Measurements from ENCODE around the gene TRIO.
"Not testable (repeated sequence)": the region's sequence is repeated elsewhere in the genome, so short reads cannot be mapped to it uniquely, and the experiment has no call there.

TRIO gene

GRCh38 chr5:14383923-14384322 lies 240.8 kb downstream of the TRIO start:
- Histone ChIP-seq H4K20me1 (peaks cover 13% of the 10 kb centered on the region; the same call in 1 of the 2 replicates), H3K9ac (no peak overlapping the region), H3K36me3 (peaks cover 97% of the 10 kb centered on the region), H3K27me3 (no peaks in the 10 kb centered on the region), H3K27ac (no peak overlapping the region), H3K4me2 (no peak overlapping the region), H3K9me3 (no peaks in the 10 kb centered on the region), H3K4me1 (no peaks in the 10 kb centered on the region), H3K4me3 (no peak overlapping the region)
- no peak for TF ChIP-seq Cebpa-rat (IDR thresholded peaks at IDR 0.05)

- Histone ChIP-seq H3K9me3 (no peaks in the 10 kb centered on the region), H4K20me1 (peaks cover 17% of the 10 kb centered on the region; the same call in 1 of the 2 replicates), H3K9ac (no peak overlapping the region), H3K4me1 (no peaks in the 10 kb centered on the region), H3K36me3 (peaks cover 97% of the 10 kb centered on the region), H3K4me2 (no peak overlapping the region), H3K27ac (no peak overlapping the region), H3K27me3 (no peaks in the 10 kb centered on the region), H3K4me3 (no peak overlapping the region)
- TF ChIP-seq Cebpa-rat (IDR thresholded peaks at IDR 0.05): no peak
These were observed 241.9 kb downstream of the TRIO start for GRCh38 chr5:14385019-14385418.

GRCh38 chr5:14386884-14387624 lies 243.9 kb downstream of the TRIO start:
- H3K4me1 ChIP-seq: no peaks in the 10 kb centered on the region
- peaks cover 17% of the 10 kb centered on the region; the same call in 1 of the 2 replicates for H4K20me1 ChIP-seq
- H3K27me3 ChIP-seq: no peaks in the 10 kb centered on the region
- H3K36me3 ChIP-seq: peaks cover 95% of the 10 kb centered on the region
- H3K9ac ChIP-seq: no peak overlapping the region
- no peak overlapping the region for H3K4me2 ChIP-seq
- H3K27ac ChIP-seq: no peak overlapping the region
- no peak overlapping the region for H3K4me3 ChIP-seq
- peaks cover 8% of the 10 kb centered on the region for H3K9me3 ChIP-seq
- no peak for TF ChIP-seq Cebpa-rat (IDR thresholded peaks at IDR 0.05)

- Histone ChIP-seq H4K20me1 (peaks cover 17% of the 10 kb centered on the region; the same call in 1 of the 2 replicates), H3K27me3 (no peaks in the 10 kb centered on the region), H3K4me2 (no peak overlapping the region), H3K36me3 (peaks cover 95% of the 10 kb centered on the region), H3K4me3 (no peak overlapping the region), H3K9ac (no peak overlapping the region), H3K4me1 (no peaks in the 10 kb centered on the region), H3K27ac (no peak overlapping the region), H3K9me3 (peaks cover 11% of the 10 kb centered on the region)
- TF ChIP-seq Cebpa-rat (IDR thresholded peaks at IDR 0.05): no peak
These were observed 245.6 kb downstream of the TRIO start for GRCh38 chr5:14388741-14389140.

GRCh38 chr5:14392552-14392951 lies 249.4 kb downstream of the TRIO start:
- not testable (repeated sequence) for H3K27ac ChIP-seq, H3K4me1 ChIP-seq, H3K27me3 ChIP-seq, H3K4me3 ChIP-seq, H3K4me2 ChIP-seq, H3K9ac ChIP-seq
- H3K36me3 ChIP-seq: peaks cover 96% of the 10 kb centered on the region
- peaks cover 11% of the 10 kb centered on the region for H3K9me3 ChIP-seq
- peaks cover 11% of the 10 kb centered on the region; the same call in 1 of the 2 replicates for H4K20me1 ChIP-seq

- TF ChIP-seq Cebpa-rat (IDR thresholded peaks at IDR 0.05): no peak
- Histone ChIP-seq H4K20me1 (peaks cover 22% of the 10 kb centered on the region; the same call in 1 of the 2 replicates), H3K4me2 (no peak overlapping the region), H3K36me3 (peaks cover 94% of the 10 kb centered on the region), H3K9me3 (peaks cover 11% of the 10 kb centered on the region), H3K27ac (no peak overlapping the region), H3K4me3 (no peak overlapping the region), H3K9ac (no peak overlapping the region), H3K27me3 (no peaks in the 10 kb centered on the region), H3K4me1 (no peaks in the 10 kb centered on the region)
These were observed 251.2 kb downstream of the TRIO start for GRCh38 chr5:14394365-14394764.

- Histone ChIP-seq H4K20me1 (peaks cover 18% of the 10 kb centered on the region; the same call in 1 of the 2 replicates), H3K4me1 (no peaks in the 10 kb centered on the region), H3K36me3 (peaks cover 94% of the 10 kb centered on the region), H3K27me3 (no peaks in the 10 kb centered on the region), H3K9ac (no peak overlapping the region), H3K4me2 (no peak overlapping the region), H3K27ac (no peak overlapping the region), H3K9me3 (peaks cover 11% of the 10 kb centered on the region), H3K4me3 (no peak overlapping the region)
- no peak for TF ChIP-seq Cebpa-rat (IDR thresholded peaks at IDR 0.05)
These were observed 252.3 kb downstream of the TRIO start for GRCh38 chr5:14395411-14395810.

- no peak for TF ChIP-seq Cebpa-rat (IDR thresholded peaks at IDR 0.05)
- Histone ChIP-seq H3K4me3 (no peak overlapping the region), H3K27me3 (no peaks in the 10 kb centered on the region), H3K9ac (no peak overlapping the region), H3K9me3 (peaks cover 11% of the 10 kb centered on the region), H3K4me1 (no peaks in the 10 kb centered on the region), H3K36me3 (peaks cover 94% of the 10 kb centered on the region), H3K27ac (no peak overlapping the region), H4K20me1 (peaks cover 18% of the 10 kb centered on the region; the same call in 1 of the 2 replicates), H3K4me2 (no peak overlapping the region)
These were observed 252.9 kb downstream of the TRIO start for GRCh38 chr5:14396066-14396465.

GRCh38 chr5:14396737-14397136 lies 253.6 kb downstream of the TRIO start:
- Histone ChIP-seq H3K27ac (no peak overlapping the region), H3K27me3 (no peaks in the 10 kb centered on the region), H4K20me1 (peaks cover 18% of the 10 kb centered on the region; the same call in 1 of the 2 replicates), H3K36me3 (peaks cover 95% of the 10 kb centered on the region), H3K4me3 (no peak overlapping the region), H3K4me1 (no peaks in the 10 kb centered on the region), H3K9ac (no peak overlapping the region), H3K9me3 (peaks cover 9% of the 10 kb centered on the region), H3K4me2 (no peak overlapping the region)
- no peak for TF ChIP-seq Cebpa-rat (IDR thresholded peaks at IDR 0.05)

GRCh38 chr5:14397717-14398116 lies 254.6 kb downstream of the TRIO start:
- Histone ChIP-seq H3K4me3 (no peak overlapping the region), H3K36me3 (peaks cover 95% of the 10 kb centered on the region), H3K27me3 (no peaks in the 10 kb centered on the region), H3K4me1 (no peaks in the 10 kb centered on the region), H3K4me2 (no peak overlapping the region), H3K9me3 (peaks cover 3% of the 10 kb centered on the region; the same call in 1 of the 2 replicates), H3K27ac (no peak overlapping the region), H4K20me1 (peaks cover 18% of the 10 kb centered on the region; the same call in 1 of the 2 replicates), H3K9ac (no peak overlapping the region)
- TF ChIP-seq Cebpa-rat (IDR thresholded peaks at IDR 0.05): no peak

Measured in BLaER1 (cell line).